ENCODE measurements around the gene CLDN6.

- no peak for TF ChIP-seq CTCF (conservative IDR thresholded peaks at IDR 0.05 in 1 of 2, IDR thresholded peaks at IDR 0.05 in 1 of 2; ENCODE audit: low read depth in 1 of 2, low read length in 2 of 2)
- TF ChIP-seq EZH2 (IDR thresholded peaks at IDR 0.05; ENCODE audit: low read length, missing control alignments) = no peak
Measured at GRCh38 chr16:3057181-3058138, 39.5 kb upstream of the CLDN6 start.
